ENCODE results near the gene RIOX2. TPM values are rescaled to one million over a fixed set of nuclear protein-coding genes. Genes with fewer than 3 reads are reported as not detected.

Gene RIOX2
- total RNA-seq, 4 donors from 2014 or later = 28.1 to 44.0 (median 30.6) TPM

DNA sequence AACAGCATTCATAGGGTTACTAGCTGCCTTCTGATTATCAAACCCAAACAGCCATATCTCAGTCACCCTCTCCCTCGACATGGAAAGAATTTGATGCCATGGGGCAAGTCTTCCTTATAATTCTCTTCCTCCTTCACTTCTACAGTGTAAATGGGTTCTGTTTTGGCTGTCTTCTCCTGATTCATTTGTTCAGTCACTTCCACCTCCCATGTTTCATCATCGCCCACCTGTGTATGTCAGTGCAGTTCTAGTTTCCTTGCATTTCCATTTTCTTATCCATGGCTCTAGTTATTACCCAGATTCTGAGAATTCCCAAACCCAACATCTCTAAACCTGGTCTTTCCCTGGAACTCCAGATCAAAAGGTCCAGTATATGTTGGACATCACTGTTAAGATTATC, 41.0 kb downstream of the RIOX2 start:
- TF ChIP-seq, protein P1, sequence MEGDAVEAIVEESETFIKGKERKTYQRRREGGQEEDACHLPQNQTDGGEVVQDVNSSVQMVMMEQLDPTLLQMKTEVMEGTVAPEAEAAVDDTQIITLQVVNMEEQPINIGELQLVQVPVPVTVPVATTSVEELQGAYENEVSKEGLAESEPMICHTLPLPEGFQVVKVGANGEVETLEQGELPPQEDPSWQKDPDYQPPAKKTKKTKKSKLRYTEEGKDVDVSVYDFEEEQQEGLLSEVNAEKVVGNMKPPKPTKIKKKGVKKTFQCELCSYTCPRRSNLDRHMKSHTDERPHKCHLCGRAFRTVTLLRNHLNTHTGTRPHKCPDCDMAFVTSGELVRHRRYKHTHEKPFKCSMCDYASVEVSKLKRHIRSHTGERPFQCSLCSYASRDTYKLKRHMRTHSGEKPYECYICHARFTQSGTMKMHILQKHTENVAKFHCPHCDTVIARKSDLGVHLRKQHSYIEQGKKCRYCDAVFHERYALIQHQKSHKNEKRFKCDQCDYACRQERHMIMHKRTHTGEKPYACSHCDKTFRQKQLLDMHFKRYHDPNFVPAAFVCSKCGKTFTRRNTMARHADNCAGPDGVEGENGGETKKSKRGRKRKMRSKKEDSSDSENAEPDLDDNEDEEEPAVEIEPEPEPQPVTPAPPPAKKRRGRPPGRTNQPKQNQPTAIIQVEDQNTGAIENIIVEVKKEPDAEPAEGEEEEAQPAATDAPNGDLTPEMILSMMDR (IDR thresholded peaks at IDR 0.05; ENCODE audit: low read depth) = no peak

DNA sequence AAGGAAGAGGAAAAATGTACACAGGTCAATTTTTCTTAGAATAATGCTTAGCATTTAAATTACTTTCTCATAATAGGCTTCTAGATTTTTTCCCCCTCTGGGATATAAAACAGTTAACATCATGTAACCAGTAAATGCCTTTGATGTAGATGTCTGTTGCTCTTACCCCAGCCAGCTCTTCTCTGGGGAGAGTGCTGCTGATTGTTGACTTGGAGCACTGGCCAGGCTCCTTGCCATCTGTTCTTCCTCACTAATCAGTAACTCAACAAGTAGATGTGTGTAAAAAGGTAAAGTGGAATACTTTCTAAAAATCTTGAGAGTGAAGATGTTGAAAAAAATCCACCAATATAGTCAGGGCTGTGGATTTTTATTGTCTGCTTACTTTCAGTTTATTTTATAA, 42.2 kb downstream of the RIOX2 start:
- TF ChIP-seq, protein P1 (IDR thresholded peaks at IDR 0.05; ENCODE audit: low read depth) = no peak

DNA sequence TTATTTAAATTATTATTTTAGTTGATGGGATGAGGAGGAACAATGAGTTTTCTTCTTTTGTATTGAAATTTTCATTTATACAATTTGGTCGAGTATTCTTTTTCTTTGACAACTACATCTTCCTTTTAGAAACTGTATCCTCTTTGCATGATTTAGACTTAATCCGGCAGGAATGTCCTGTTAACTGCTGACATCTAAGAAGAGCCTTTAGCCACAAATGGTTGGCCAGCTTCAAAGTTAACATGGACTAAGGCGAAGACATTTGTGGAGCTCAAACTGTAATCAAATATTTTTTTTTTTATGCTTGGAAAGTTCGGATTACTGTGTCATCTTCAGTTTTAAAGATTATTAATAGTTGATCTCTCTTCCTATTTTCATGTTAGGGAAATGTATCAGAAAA, 43.2 kb downstream of the RIOX2 start:
- TF ChIP-seq, protein P1 (IDR thresholded peaks at IDR 0.05; ENCODE audit: low read depth) = no peak

DNA sequence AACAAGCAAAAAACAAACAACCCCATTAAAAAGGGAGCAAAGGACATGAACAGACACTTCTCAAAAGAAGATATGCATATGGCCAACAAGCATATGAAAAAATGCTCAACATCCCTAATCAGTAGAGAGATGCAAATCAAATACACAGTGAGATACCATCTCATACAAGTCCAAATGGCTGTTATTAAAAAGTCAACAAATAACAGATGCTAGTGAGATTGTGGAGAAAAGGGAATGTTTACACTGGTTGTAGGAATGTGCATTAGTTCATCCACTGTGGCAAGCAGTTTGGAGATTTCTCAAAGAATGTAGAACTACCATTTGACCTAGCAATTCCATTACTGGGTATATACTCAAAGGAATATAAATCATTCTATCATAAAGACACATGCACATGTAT, 44.5 kb downstream of the RIOX2 start:
- TF ChIP-seq, protein P1 (IDR thresholded peaks at IDR 0.05; ENCODE audit: low read depth) = no peak

DNA sequence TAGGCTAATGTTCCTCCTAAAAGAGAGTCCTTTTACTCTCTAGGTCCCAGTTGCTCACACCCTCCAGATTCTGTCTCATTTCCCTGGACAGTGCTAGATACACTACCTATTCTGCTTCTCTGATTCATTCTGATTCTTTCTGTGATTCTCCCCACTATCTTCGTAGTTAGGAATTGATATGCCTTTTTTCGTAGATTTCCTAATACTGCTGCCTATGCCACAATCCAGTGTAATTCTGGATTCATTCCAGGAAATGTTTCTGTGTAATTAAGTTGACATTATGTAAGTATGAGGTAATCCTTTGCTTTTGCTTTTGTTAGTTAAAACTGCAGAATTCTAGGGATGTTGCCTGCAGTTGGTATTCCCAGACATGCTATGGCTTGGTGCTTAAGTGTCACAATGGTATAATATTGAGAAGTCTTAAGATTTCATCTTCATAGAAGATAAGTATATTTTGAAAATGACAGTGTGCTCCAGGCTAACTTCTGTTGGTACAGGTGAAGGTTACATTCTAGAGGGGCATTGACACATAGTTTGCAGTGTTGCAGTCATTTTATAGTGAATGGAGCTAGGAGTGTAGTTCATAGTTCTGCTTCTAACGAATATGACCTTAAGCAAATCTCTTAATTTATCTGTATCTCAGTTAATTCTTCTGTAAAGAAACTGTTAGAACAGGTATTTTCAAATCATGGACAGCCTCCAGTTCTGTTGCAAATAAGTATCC, 54.3 kb downstream of the RIOX2 start:
- TF ChIP-seq, protein P1 (IDR thresholded peaks at IDR 0.05; ENCODE audit: low read depth) = no peak

DNA sequence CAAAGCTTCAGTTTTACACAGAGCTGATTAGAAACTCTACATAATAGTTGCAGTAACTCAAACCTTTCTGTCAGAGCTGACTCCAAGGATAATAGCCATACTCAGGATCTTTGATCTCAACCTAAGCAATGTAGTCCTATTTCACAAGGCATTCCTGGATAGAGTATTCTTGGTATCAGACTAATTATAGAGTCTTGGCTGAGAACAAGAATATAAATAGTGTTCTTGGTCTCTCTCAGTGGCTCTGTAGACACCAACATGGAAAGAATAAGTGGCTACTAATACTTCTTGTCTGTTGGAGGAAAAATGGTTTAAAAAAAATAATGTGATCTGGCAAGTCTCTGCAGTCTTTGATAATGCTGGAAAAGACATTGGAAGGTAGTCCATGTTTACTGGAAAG, 55.7 kb downstream of the RIOX2 start:
- TF ChIP-seq, protein P1 (IDR thresholded peaks at IDR 0.05; ENCODE audit: low read depth) = no peak

DNA sequence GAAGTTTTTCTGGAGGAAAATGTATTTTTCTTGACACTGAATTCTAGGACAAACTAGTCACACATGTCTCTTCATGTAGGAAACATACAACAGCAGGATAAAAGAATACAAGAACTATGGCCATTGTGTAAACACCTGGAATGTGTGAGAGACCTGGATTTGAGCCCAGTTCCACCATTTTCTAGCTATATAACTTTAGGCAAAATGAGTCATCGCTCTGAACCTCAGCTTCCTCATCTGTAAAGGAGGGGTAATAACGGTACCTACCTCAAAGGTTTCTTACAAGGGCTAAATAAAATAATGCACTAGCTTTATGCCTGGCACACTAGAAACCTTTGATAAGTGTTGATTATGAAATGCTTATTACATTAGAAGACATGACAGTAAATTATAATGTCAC, 57.8 kb downstream of the RIOX2 start:
- TF ChIP-seq, protein P1 (IDR thresholded peaks at IDR 0.05; ENCODE audit: low read depth) = no peak

Measured in subcutaneous adipose tissue (tissue), 4 donors.